WI38 (cell line): ENCODE data around the gene C20orf96.
"Not testable (repeated sequence)": the region's sequence is repeated elsewhere in the genome, so short reads cannot be mapped to it uniquely, and the experiment has no call there.

Experiments used
- H3K4me3 ChIP-seq: 2 replicates; pipeline ENCODE4 v1.5.1; 2011; ENCODE audit warnings: low read depth, mild to moderate bottlenecking, control low read depth, low read length
- TF ChIP-seq, protein P1 (sequence below): IDR thresholded peaks from 2 replicates; pipeline ENCODE4 v1.5.1; 2012; ENCODE audit warnings: low read depth, mild to moderate bottlenecking, control low read depth, low read length

The C20orf96 gene

DNA sequence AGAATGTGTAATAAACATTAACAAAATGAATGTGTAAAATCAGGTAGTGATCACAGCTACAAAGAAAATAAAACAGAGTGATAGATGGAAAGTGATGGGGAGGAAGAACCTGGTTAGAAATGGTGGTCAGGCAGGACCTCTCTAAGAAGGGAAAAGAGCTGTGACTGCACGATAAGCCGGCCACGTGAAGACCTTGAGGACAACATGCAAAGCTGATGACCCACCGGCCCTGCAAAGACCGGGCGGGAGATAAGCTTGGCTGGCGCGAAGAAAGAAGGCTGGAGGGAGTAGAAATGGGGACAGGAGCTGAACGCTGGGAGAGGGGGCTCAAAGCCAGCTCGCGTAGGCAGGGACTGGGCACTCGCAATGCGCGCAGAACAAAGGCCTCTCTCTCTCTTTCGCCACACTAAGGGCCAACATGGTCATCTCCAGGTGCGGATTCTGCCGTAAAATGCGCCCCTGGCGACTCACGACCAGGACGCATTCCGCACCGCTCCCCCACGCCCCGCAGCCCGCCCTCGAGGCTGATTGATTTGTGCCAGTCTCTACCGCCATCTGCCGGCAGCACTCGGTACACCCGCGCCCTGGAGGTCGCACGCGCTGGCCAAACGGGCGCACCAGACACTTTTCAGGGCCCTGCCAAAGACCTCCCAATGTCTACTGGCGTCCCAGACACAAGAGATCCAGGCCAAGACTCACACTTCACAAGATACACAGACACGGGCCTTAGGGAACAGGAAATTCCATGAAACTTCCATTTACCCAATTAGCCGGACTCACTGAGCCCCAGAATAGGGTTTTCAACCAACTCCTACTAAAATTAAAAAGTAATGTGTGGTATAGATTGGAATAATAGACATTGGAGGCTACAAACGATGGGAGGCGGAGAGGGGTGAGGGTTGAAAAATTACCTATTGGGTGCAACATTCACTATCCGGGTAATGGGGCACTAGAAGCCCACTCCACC lies 23.7 kb downstream of the C20orf96 start:
- TF ChIP-seq, protein P1, sequence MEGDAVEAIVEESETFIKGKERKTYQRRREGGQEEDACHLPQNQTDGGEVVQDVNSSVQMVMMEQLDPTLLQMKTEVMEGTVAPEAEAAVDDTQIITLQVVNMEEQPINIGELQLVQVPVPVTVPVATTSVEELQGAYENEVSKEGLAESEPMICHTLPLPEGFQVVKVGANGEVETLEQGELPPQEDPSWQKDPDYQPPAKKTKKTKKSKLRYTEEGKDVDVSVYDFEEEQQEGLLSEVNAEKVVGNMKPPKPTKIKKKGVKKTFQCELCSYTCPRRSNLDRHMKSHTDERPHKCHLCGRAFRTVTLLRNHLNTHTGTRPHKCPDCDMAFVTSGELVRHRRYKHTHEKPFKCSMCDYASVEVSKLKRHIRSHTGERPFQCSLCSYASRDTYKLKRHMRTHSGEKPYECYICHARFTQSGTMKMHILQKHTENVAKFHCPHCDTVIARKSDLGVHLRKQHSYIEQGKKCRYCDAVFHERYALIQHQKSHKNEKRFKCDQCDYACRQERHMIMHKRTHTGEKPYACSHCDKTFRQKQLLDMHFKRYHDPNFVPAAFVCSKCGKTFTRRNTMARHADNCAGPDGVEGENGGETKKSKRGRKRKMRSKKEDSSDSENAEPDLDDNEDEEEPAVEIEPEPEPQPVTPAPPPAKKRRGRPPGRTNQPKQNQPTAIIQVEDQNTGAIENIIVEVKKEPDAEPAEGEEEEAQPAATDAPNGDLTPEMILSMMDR: peak; percentile 87
- H3K4me3 ChIP-seq: peak overlapping the region; percentile 60

DNA sequence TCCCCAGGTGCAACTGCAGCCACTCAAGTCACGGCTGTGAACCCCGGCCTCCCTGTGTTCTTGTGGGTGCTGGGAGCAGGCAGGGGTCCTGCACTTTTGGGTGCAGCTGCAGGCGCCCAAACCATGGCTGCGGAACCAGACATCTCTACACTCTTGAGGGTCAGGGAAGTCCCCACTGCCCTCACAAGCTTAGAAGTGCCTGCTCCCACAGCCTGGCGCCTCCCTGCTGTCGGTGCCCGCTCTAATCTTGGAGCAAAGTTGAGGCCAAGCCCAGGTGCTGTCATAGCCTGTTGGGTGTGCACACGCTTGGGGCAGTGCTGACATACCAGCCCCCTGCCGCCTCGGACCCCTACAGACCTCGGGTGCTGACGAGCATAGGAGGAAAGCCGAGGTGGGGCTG lies 26.8 kb downstream of the C20orf96 start:
- no peak overlapping the region for H3K4me3 ChIP-seq
- TF ChIP-seq, protein P1: no peak

DNA sequence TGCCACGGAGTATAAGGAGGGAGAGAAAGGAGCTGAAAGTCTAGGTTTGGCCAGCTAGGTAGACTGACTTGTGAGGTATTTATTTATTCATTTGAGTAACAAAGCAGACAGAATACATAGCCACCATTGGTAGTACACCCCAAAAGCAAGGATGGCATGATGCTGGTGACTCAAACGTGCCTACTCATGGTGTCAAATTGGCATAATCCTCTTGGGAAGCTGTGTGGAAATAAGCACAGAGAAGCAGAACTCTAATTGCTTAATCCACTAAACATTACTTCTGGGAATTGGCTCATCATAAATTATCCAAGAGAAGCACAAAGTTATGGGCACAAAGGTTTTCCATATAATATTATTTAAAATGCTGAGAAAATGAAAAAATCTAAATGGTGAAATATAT lies 30.6 kb downstream of the C20orf96 start:
- TF ChIP-seq, protein P1: no peak

DNA sequence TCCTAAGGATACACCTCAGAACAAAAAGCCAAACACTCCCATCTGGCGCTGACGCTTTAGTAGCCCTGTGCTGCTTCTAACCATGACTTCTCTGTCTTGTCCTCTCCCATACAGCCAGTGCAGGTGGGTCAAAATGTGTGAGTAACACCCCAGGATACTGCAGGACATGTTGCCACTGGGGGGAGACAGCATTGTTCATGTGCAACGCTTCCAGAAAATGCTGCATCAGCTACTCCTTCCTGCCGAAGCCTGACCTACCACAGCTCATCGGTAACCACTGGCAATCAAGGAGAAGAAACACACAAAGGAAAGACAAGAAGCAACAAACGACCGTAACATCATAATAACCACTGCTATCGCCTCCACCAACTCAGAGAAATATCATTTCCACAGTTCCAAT lies 31.6 kb downstream of the C20orf96 start:
- TF ChIP-seq, protein P1: no peak
- H3K4me3 ChIP-seq: no peak overlapping the region

More for the DNA sequence above, 30.6 kb downstream of the C20orf96 start:
- H3K4me3 ChIP-seq: no peak overlapping the region

DNA sequence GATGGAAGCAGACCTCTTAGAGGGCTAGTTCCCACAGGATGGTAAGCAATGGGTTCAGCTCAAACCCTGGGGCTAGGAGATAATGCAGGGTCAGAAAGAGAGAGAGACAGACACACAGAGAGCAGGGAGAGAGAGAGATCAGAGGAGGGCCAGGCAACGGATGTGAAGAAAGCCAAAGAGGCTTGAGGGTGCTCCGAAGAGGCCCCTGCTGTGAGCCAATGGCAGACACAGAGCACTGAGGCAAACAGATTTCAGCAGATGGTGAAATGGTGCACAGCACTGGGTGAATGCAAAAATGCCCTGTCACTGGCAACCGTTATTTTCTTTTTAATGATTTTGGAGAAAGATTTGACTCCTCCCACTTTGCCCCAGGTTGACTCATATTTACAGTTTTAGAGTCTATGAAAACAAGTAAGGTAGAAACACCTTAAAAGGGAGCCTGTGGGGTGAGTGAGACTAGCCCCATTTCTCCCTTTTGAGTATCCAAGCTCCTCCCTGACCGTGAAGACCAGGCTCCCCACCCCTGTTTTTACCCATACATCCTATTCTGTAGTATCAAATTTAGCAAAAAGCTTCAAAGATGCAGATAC lies 32.2 kb downstream of the C20orf96 start:
- TF ChIP-seq, protein P1: no peak
- H3K4me3 ChIP-seq: no peak overlapping the region

DNA sequence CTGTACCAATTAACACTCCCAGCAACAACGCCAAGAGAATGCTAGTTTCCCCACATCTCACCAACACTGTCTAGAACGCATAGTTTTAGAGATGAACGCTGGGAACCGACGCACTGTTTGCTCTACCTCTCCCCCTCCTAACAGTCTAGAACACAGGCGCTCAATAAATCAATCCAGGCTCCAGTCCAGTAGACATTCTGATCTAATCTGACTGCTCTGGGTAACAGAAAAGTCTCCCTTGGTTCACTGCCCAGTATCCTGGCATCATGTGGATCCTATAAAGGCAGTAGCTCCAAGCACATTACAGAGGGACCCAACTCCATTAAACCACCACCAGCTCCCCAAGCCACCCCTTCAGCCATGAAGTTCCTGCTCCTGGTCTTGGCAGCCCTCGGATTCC lies 33.1 kb downstream of the C20orf96 start, which contains the start of gene DEFB132:
Gene DEFB132 (plus strand): TSS at position 306 of the 400 bp plus-strand sequence. CDS start 55 bp downstream, at position 361.
- no peak within 1 kb of the TSS for H3K4me3 ChIP-seq
- TF ChIP-seq, protein P1: no peak

DNA sequence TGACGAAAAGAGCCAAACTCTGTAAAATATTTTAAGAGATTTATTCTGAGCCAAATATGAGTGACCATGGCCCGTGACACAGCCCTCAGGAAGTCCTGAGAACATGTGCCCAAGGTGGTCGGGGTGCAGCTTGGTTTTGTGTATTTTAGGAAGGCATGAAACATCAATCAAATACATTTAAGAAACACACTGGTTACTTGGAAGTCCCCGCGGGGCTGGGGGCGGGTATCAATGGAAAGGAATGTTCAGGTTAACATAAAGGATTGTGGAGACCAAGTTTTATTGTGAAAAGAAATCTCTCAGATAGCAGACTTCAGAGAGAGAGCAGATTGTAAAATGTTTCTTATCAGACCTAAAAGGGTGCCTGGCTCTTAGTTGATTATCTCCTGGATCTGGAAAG lies 37.1 kb downstream of the C20orf96 start:
- H3K4me3 ChIP-seq: not testable (repeated sequence)
